ENCODE measurements around the gene AHDC1. TPM values are rescaled to one million over a fixed set of nuclear protein-coding genes. Genes with fewer than 3 reads are reported as not detected.
A peak's percentile ranks its signal among the peaks of the same experiment; 100 is the strongest.

Gene AHDC1
- total RNA-seq, 1 donor from 2014 or later, result 40.1 TPM

- intact Hi-C loops (cut with micrococcal nuclease), result no loop called here
- Histone ChIP-seq H3K9me3 (replicated peaks) (no peaks in the 10 kb centered on the region), H3K4me3 (no peak overlapping the region), H3K36me3 (no peaks in the 10 kb centered on the region), H3K4me1 (peaks cover 97% of the 10 kb centered on the region), H3K27me3 (ENCODE audit: low read depth) (no peaks in the 10 kb centered on the region), H3K27ac (replicated peaks) (peak overlapping the region; percentile 97)
- TF ChIP-seq CTCF (IDR thresholded peaks at IDR 0.05; ENCODE audit: borderline replicate concordance), result no peak
- DNase-seq, result peak; percentile 35
Measured at GRCh38 chr1:27577504-27578188, 26.3 kb downstream of the AHDC1 start.

GRCh38 chr1:27576806-27577227, 27.1 kb downstream of the AHDC1 start:
- H3K27ac ChIP-seq (replicated peaks), result peak overlapping the region; percentile 97
- H3K27me3 ChIP-seq (ENCODE audit: low read depth), result no peaks in the 10 kb centered on the region
- no peaks in the 10 kb centered on the region for H3K36me3 ChIP-seq
- intact Hi-C loops (cut with micrococcal nuclease), result no loop called here
- H3K4me1 ChIP-seq, result peaks cover 97% of the 10 kb centered on the region
- TF ChIP-seq CTCF (IDR thresholded peaks at IDR 0.05; ENCODE audit: borderline replicate concordance), result no peak
- peak overlapping the region; percentile 66 for H3K4me3 ChIP-seq
- no peaks in the 10 kb centered on the region for H3K9me3 ChIP-seq (replicated peaks)
- DNase-seq, result peak; percentile 21

- intact Hi-C loops (cut with micrococcal nuclease), result no loop called here
- Histone ChIP-seq H3K4me3 (peak overlapping the region; percentile 66), H3K36me3 (no peaks in the 10 kb centered on the region), H3K4me1 (peaks cover 97% of the 10 kb centered on the region), H3K27me3 (ENCODE audit: low read depth) (no peaks in the 10 kb centered on the region), H3K27ac (replicated peaks) (peak overlapping the region; percentile 97), H3K9me3 (replicated peaks) (no peaks in the 10 kb centered on the region)
- DNase-seq, result peak; percentile 85
- TF ChIP-seq CTCF (IDR thresholded peaks at IDR 0.05; ENCODE audit: borderline replicate concordance), result peak; percentile 27
Measured at GRCh38 chr1:27575840-27576331, 28.1 kb downstream of the AHDC1 start.

DNA sequence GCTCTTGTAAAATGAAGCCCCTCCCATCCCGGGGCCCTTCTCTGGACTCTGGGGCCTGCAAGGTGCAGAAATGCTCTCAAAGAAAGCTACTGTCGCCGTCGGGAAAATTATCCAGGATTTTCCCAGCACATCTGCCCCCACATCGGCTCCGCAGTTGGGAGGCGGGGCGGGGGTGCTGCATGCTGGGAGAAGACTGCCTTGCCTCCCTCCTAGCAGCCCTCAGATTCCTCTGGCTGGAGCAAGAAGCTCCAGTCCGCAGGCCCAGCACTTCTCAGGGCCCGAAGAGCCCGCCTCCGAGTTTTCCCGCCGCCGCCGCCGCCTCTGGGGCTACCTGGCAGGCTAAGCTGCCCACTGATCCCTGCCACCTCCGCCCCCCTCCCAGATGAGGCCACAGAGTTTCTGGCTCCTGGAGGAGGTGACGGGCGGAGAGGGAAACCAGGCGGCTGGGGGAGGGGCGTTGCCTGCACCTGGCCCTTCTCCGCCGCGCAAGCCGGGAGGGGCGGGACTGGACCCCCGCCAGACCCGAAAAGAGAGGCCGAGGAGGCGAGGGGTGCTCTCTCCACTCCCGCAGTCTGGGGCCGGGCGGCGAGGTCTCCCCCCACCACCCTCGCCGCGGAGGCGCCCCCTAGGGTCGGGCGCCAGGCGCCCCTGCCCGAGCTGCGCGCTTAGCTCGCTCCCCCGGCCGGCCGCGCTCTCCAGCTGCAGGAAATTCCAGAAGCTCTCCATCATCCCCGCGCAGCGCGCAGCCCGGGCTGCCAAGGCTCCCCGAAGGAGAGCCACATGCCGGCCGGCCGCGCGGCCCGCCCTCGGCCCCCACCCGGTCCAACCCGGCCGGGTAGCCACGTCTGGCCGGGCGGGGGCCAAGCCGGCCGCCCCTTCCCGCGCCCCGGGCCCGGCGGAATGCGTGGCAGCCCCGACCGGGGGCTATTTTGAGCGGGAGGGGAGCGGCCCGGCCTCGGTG, 28.8 kb downstream of the AHDC1 start:
- Histone ChIP-seq H3K27me3 (ENCODE audit: low read depth) (no peaks in the 10 kb centered on the region), H3K4me1 (peaks cover 97% of the 10 kb centered on the region), H3K4me3 (peak overlapping the region; percentile 66), H3K36me3 (no peaks in the 10 kb centered on the region), H3K27ac (replicated peaks) (peak overlapping the region; percentile 97), H3K9me3 (replicated peaks) (no peaks in the 10 kb centered on the region)
- peak; percentile 45 for TF ChIP-seq CTCF (IDR thresholded peaks at IDR 0.05; ENCODE audit: borderline replicate concordance)
- peak; percentile 85 for DNase-seq
- intact Hi-C loops (cut with micrococcal nuclease), result no loop called here

- H3K9me3 ChIP-seq (replicated peaks), result no peaks in the 10 kb centered on the region
- H3K36me3 ChIP-seq, result no peaks in the 10 kb centered on the region
- no peaks in the 10 kb centered on the region for H3K27me3 ChIP-seq (ENCODE audit: low read depth)
- peak overlapping the region; percentile 66 for H3K4me3 ChIP-seq
- H3K4me1 ChIP-seq, result peaks cover 97% of the 10 kb centered on the region
- TF ChIP-seq CTCF (IDR thresholded peaks at IDR 0.05; ENCODE audit: borderline replicate concordance), result no peak
- H3K27ac ChIP-seq (replicated peaks), result peak overlapping the region; percentile 97
- intact Hi-C loops (cut with micrococcal nuclease), result no loop called here
- peak; percentile 48 for DNase-seq
Measured at GRCh38 chr1:27574001-27574781, 29.8 kb downstream of the AHDC1 start.

Data from left ventricle myocardium inferior (tissue), 1 donor.